Iris pigment epithelial cell (primary cell): ENCODE data around the gene NXT1.
A peak's percentile ranks its signal among the peaks of the same experiment; 100 is the strongest.

Source experiments
- DNase-seq: peaks from one replicate; pipeline ENCODE4 v3.0.0-alpha.2; 2011; ENCODE audit warnings: low read depth

NXT1 gene

GRCh38 chr20:23361119-23361475 lies 10.5 kb downstream of the NXT1 start:
- peak; percentile 61 for DNase-seq

GRCh38 chr20:23361476-23362391 lies 11.1 kb downstream of the NXT1 start, which contains the start of gene GZF1:
Gene GZF1, plus strand, starts transcription at chr20:23362182. Its CDS starts 2,202 bp downstream, at chr20:23364384.
- DNase-seq = peak; percentile 98

- DNase-seq = peak; percentile 53
Observed at GRCh38 chr20:23362392-23363256, 12.0 kb downstream of the NXT1 start.

DNA sequence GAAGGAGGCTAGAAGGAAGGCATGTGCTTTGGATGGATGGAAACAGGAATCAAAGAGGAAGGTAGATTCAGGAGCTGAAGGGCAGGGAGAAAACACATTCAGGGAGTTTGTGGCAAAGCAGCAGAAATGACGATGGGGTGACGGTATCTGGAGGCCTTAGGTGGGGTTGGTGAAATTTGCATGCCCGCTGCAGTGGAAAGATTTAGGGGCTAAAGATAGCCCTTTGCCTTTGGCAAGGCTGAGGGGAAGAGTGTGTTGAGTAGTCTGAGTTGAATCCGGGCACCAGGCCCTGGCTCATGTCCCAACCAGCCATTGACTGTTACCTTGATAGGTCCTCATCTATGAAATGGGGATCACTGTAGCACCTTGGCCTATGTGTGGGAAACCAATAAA lies 12.7 kb downstream of the NXT1 start:
- no peak for DNase-seq

DNA sequence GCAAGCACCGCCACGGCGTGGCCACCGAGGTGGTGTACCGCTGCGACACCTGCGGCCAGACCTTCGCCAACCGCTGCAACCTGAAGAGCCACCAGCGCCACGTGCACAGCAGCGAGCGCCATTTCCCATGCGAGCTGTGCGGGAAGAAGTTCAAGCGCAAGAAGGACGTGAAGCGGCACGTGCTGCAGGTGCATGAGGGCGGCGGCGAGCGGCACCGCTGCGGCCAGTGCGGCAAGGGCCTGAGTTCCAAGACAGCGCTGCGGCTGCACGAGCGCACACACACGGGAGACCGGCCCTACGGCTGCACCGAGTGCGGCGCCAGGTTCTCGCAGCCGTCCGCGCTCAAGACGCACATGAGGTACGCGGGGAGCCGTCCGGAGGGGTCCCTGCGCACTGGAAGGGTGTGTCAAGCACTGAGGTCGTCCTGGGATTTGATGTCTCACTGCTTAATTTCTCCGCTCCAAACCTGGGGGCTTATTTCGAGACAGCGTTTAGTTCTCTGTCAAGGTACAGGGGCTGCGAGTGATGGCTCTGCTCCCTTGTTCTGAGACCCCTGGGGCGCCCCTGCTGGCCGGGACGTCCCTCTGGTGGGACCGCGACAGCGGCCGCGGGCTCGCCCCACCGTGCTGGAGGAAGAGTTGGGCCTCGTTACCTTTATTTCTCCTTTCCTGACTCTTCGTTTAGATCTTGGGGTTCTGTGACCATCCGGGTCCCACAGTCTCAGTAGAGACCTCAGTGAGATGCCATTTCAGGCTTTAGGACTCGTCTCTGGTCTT lies 15.0 kb downstream of the NXT1 start:
- no peak for DNase-seq

DNA sequence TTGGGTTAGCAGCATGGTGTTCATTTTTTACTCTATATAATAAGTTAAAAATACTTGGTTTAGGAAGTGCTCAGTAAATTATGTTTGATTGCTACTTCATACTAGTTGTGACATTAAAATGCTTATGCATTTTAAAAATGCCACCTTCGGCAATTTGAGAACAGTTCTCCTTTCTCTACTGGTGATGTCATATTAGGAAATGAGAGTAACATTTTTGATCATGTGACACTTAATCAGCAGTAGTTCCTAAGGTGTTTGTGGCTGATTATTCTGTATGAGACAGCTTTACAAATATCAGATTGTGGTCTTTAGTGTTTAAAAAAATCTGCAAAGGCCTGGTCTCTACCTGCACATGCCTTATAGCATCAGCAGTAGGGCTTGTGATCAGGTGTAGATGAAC lies 15.8 kb downstream of the NXT1 start:
- no peak for DNase-seq

- DNase-seq = peak; percentile 49
Observed at GRCh38 chr20:23367770-23368169, 17.2 kb downstream of the NXT1 start.

DNA sequence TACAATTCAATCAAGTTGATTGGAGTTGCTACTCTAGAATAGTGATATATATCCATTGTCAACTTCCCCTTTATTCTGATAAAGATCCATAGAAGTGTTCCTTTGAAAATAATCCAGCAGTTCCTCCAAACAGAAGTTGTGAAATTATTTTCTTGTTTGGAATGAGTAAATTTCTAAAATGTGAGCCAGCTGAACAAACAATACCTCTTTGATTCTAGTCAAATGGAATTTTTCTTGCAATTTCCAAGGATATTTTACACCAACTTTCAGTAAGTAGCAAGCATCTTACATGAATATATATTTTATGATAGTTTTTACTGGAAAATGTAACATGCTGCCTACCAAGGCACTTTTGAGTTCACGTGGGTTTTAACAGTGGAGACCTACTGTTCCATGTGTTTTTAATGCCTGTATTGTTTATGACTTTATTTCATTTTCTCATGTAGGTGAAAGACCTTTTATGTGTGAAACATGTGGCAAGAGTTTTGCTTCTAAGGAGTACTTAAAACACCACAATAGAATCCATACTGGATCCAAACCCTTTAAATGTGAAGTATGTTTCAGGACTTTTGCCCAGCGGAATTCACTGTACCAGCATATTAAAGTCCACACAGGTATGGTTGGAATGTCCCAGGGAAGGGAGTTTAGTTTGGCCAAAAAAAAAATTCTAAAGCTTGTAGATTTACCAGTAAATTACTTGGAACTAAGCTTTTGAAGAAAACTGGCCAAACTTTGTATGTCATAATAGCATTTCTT lies 17.9 kb downstream of the NXT1 start:
- DNase-seq = peak; percentile 38

DNA sequence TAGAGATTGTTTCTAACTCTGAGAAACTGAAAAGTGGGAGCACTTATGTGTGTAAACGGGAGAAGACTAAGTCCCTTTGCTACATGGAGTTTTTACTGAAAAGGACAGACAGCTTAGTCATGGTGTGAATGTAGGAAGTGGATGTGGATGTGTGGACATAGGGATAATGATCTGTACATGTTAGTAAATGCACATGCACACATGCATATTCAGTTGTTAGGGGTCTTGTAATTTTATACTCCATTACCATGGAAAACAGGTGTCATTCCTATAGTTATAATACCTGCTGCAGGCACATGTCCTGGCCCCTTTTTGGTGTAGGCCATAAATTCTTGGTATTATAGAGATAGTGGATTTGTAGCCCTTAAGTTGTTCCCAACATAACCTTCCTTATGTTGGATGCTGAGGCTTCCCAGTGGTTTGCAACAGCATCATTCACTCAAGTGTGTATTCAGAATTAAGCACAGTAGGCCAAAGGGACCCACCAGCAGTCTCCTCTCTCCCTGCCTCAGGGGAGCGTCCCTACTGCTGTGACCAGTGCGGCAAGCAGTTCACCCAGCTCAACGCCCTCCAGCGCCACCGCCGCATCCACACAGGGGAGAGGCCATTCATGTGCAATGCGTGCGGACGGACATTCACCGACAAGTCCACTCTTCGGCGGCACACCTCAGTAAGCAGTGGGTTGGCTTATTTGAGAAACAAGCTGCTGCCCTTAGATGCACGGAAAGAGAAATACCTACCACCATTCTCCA lies 18.7 kb downstream of the NXT1 start:
- DNase-seq = no peak

GRCh38 chr20:23370274-23370673 lies 19.7 kb downstream of the NXT1 start:
- no peak for DNase-seq

DNA sequence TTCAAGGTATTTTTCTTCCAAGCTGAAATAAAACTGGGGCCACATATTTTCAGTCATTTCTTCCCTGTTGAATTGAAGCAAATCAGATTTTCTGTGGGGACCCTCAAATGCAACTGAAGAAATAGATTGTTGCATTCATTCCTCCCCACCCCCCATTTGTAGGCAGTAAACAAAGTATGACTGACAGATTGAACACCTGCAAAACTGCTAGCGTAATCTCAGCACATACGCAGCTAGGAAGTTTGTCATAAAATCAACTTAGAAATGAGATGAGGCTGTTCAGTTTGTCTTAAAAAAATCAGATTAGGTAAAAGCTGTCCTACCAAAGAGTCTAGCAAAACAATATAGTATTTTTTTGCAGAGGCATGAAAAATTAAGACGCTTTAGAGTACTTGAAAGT lies 20.3 kb downstream of the NXT1 start:
- DNase-seq = no peak

DNA sequence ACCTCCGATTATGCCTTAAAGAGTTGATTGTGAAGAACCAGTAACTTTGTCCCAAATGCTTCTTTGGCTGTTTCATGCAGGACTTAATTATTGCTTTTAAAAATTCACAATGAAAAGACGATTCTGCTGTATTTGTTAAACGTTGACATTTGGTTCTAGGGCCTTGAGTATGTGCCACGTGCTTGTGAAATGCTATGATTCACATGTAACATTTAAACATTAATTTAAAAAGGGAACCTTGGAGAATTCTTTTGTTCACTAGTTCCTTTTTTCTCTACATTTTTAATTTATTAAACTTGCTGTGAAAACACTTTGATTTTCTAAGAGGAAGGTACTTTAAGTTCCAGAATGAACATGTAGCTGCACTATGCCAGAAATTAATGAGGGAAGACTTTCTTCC lies 20.9 kb downstream of the NXT1 start:
- DNase-seq = no peak

DNA sequence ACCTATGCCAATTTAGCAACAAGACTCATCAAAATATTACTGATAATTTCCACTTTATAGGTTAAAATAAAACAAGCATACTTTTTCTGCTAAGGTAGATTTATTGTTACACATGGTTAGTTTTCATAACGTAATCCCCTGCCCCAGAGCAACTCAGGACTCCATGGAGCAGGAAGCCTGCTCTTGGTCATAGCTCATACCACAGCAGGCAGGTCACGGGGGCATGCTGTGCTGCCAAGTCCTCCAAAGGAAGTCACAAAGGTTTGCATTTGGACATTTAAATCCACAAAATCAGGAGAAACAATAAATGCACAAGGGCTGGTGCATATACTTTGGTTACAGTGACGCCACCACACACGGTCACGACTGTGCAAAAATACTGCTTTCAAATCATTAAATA lies 23.9 kb downstream of the NXT1 start:
- DNase-seq = peak; percentile 41

GRCh38 chr20:23375827-23376226 lies 25.2 kb downstream of the NXT1 start:
- DNase-seq = no peak

- no peak for DNase-seq
Observed at GRCh38 chr20:23379772-23380171, 29.2 kb downstream of the NXT1 start.

DNA sequence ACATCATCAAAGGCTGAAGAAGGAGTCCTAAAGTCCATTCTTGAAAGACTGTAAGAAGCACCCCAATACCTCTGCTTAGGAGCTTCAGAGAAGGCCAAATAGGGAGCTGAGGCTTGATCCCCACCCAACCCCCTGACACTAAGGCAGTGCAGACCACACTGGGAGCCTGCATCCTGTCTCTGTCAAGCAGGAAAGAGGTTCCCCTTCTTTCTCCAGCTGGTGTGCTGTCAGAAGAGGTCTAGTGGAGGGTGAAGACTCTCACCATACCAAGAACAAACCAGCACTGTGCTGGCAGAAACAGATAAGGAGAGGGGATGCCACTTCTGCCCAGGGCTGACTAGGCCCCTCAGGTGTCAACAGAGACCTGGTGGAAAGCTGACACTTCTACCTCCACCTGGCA lies 31.3 kb downstream of the NXT1 start:
- DNase-seq = no peak

DNA sequence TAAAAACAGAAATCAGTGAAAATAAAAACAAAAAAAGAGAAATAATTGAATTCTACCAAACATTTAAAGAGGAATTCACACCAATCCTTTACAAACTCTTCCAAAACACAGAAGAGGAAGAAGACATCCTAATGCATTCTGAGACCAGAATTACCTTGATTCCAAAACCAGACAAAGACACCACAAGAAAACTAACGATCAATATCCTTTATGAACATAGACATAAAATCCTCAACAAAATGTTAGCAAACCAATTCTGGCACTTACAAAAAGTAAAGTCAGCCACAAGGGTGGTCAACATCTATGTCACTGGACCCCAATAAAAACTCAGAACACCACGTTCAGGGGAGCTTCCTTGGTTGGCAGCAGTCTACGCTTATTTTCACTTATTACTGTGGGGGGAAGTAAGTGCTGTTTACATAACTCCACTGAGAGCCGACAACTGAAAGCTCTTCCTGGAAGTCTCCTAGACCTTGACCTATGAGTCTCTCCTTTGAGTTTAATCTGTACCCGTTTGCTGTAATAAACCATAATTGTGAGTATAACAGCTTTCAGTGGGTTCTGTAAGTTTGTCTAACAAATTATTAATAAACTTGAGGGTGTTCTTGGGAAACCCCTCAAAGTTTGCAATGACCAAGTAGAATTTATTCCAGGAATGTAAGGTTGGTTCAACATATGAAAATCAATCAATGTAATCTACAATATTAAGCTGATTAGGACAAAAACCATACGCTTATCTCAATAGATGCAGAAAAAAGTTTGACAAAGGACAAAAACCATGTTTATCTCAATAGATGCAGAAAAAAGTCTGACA lies 35.9 kb downstream of the NXT1 start:
- DNase-seq = no peak

- no peak for DNase-seq
Observed at GRCh38 chr20:23387118-23387443, 36.5 kb downstream of the NXT1 start.

DNA sequence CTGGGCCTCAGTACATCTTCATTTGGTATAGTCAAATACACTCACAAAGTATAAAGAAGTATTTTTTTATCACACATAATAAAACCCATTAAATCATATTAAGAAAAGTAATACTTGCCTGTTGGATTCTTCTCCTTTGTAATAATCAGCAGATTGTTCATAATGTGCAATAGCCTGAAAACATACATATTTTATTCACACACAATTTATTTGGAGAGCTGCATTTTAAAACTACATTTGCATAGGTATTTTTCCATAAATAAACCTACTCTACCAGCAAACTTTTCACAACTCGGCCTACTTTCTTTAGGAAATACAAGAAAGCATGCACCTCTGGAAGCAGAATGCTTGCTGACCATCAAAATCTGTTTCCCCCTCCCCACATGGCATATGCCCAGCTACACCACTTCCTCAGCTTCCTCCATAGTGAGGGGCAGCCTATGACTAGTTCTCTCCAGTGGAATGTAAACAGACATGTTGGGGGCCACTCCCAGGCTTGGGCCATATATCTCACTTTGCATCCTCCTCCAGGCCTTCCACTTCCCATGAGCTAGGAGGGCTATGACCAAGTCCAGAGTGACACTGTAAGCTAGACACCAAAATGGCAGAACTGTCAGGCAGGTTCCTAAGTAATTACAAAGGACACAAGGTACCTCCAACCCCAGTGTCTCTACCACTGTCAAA lies 39.6 kb downstream of the NXT1 start:
- DNase-seq = no peak
